ENCODE measurements around the gene ERC1. TPM values are rescaled to one million over a fixed set of nuclear protein-coding genes. Genes with fewer than 3 reads are reported as not detected.
A peak's percentile ranks its signal among the peaks of the same experiment; 100 is the strongest.

Gene ERC1
- total and polyA plus RNA-seq, 3 experiments from 2014 or later: 11.0 to 24.2 (median 22.6) TPM

GRCh38 chr12:1501001-1501400, 510.0 kb downstream of the ERC1 start:
- no peak for DNase-seq
- no peak overlapping the region for H3K27ac Mint-ChIP-seq
- ChIA-PET POLR2A (no interaction called here), CTCF (interaction anchor here (1.4 kb wide), 1 partner anchor 383 kb away, joined by 3 read pairs; no protein-coding TSS in a partner anchor)
- no peak overlapping the region for H3K27ac ChIP-seq (ENCODE audit: low read depth, low read length)
- H3K9me3 ChIP-seq (ENCODE audit: low read length): no peaks in the 10 kb centered on the region
- no peaks in the 10 kb centered on the region for H3K27me3 ChIP-seq (ENCODE audit: insufficient read depth, low read length, poor library complexity, severe bottlenecking)
- peaks cover 0 to 3% (median 0%) of the 10 kb centered on the region in 3 donors for H3K36me3 Mint-ChIP-seq
- no peaks in the 10 kb centered on the region for H3K9me3 Mint-ChIP-seq
- peaks cover 4% of the 10 kb centered on the region for H3K4me1 ChIP-seq (ENCODE audit: insufficient read depth, low read length)
- no peak overlapping the region for H3K4me3 Mint-ChIP-seq
- no peak overlapping the region for H3K4me3 ChIP-seq (ENCODE audit: low read length)
- peaks cover 18 to 38% of the 10 kb centered on the region in 2 donors for H3K27me3 Mint-ChIP-seq
- peaks cover 9 to 12% (median 10%) of the 10 kb centered on the region in 3 donors for H3K4me1 Mint-ChIP-seq
- no peaks in the 10 kb centered on the region for H3K36me3 ChIP-seq (ENCODE audit: insufficient read depth, low read length)

DNA sequence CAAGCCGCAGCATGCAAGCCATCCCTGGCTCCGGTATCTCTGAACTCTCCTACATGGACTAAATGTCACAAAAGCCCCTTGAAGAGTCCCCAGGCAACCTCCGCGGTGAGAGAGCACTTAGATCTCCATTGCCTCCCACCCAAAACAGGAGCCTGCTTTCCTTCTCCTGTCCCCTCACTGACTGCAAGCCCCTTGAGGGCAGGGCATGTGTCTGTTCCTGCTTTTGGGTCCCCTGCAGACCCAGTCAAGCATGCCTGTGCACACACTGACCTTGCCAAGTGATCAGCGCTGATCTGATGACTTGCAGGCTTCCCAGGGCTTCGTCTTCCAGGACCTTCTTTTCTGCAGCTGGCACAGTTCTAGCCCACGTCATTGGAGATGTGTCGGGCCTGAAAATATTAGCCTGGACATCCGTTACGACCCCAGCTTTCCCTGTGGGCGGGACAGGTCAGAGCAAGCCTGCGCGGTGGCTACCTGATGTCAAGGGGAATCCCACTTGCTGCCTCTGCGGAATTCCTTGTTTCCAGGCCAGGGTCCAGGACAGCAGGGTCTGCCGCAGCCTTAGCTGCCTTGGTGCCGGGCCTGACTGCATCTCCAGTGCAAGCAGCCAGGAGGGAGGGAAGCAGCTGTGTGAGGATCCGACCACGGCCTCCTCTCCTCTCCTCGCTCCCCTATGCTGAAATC, 510.8 kb downstream of the ERC1 start:
- Histone ChIP-seq H3K9me3 (ENCODE audit: low read length) (no peaks in the 10 kb centered on the region), H3K36me3 (ENCODE audit: insufficient read depth, low read length) (no peaks in the 10 kb centered on the region), H3K27me3 (ENCODE audit: insufficient read depth, low read length, poor library complexity, severe bottlenecking) (no peaks in the 10 kb centered on the region), H3K4me1 (ENCODE audit: insufficient read depth, low read length) (peaks cover 4% of the 10 kb centered on the region), H3K27ac (ENCODE audit: low read depth, low read length) (no peak overlapping the region), H3K4me3 (ENCODE audit: low read length) (no peak overlapping the region)
- POLR2A ChIA-PET: no interaction called here
- peaks cover 0 to 3% (median 0%) of the 10 kb centered on the region in 3 donors for H3K36me3 Mint-ChIP-seq
- H3K9me3 Mint-ChIP-seq: no peaks in the 10 kb centered on the region
- H3K4me3 Mint-ChIP-seq: no peak overlapping the region
- peaks cover 18 to 45% of the 10 kb centered on the region in 2 donors for H3K27me3 Mint-ChIP-seq
- CTCF ChIA-PET: interaction anchor here (1.4 kb wide), 1 partner anchor 384 kb away, joined by 3 read pairs; no protein-coding TSS in a partner anchor
- H3K27ac Mint-ChIP-seq: no peak overlapping the region
- peaks cover 9 to 12% (median 10%) of the 10 kb centered on the region in 3 donors for H3K4me1 Mint-ChIP-seq
- no peak for DNase-seq

DNA sequence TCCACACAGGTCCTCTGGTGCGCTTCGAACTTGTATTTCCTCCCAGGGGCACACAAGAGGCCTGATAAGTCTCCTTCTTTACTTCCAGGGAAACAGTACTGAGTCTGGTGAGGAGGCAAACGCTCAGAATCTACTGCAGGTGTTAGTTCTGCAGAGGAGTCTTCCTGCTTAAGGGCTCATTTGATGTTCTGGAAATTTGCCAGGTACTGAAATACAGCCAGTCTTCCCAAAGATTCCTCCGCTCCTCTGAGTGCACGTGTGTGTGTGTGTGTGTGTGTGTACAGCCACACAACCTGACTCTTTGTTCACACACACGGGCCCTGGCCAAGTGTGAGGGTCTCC, 511.3 kb downstream of the ERC1 start:
- peaks cover 0 to 3% (median 0%) of the 10 kb centered on the region in 3 donors for H3K36me3 Mint-ChIP-seq
- peaks cover 4% of the 10 kb centered on the region for H3K4me1 ChIP-seq (ENCODE audit: insufficient read depth, low read length)
- H3K27ac ChIP-seq (ENCODE audit: low read depth, low read length): no peak overlapping the region
- no peaks in the 10 kb centered on the region for H3K9me3 ChIP-seq (ENCODE audit: low read length)
- H3K36me3 ChIP-seq (ENCODE audit: insufficient read depth, low read length): no peaks in the 10 kb centered on the region
- no peak overlapping the region for H3K27ac Mint-ChIP-seq
- H3K4me3 Mint-ChIP-seq: no peak overlapping the region
- POLR2A ChIA-PET: no interaction called here
- no peak overlapping the region for H3K4me3 ChIP-seq (ENCODE audit: low read length)
- CTCF ChIA-PET: no interaction called here
- peaks cover 9 to 12% (median 10%) of the 10 kb centered on the region in 3 donors for H3K4me1 Mint-ChIP-seq
- no peaks in the 10 kb centered on the region for H3K9me3 Mint-ChIP-seq
- DNase-seq: no peak
- H3K27me3 ChIP-seq (ENCODE audit: insufficient read depth, low read length, poor library complexity, severe bottlenecking): no peaks in the 10 kb centered on the region
- H3K27me3 Mint-ChIP-seq: peaks cover 18 to 45% of the 10 kb centered on the region in 2 donors

DNA sequence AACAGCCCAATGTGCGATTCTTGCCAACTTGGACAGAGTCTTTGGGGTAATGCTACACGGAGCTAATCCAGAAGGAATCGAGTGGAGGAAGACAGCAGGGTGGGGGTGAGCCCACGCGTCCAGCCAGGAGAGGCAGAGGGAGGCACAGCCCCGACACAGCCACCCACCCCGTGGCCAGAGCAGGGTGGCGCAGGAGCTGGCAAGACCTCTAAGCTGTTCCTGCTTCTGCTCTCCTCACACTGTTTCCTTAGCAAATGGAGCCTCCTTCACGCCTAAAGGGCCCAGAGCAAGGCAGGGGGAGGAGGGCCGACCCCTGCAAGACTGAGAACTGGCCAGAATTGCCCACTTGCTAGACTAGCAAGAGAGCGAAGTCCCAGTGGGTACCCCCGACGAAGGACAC, 511.8 kb downstream of the ERC1 start:
- no peak overlapping the region for H3K4me3 ChIP-seq (ENCODE audit: low read length)
- Mint-ChIP-seq H3K36me3 (peaks cover 0 to 3% (median 0%) of the 10 kb centered on the region in 3 donors), H3K27ac (no peak overlapping the region), H3K4me3 (no peak overlapping the region), H3K27me3 (peaks cover 19 to 45% of the 10 kb centered on the region in 2 donors), H3K9me3 (no peaks in the 10 kb centered on the region), H3K4me1 (peaks cover 9 to 12% (median 10%) of the 10 kb centered on the region in 3 donors)
- no peak overlapping the region for H3K27ac ChIP-seq (ENCODE audit: low read depth, low read length)
- no peaks in the 10 kb centered on the region for H3K27me3 ChIP-seq (ENCODE audit: insufficient read depth, low read length, poor library complexity, severe bottlenecking)
- no peaks in the 10 kb centered on the region for H3K9me3 ChIP-seq (ENCODE audit: low read length)
- no peaks in the 10 kb centered on the region for H3K36me3 ChIP-seq (ENCODE audit: insufficient read depth, low read length)
- DNase-seq: no peak
- ChIA-PET CTCF (no interaction called here), POLR2A (no interaction called here)
- peaks cover 4% of the 10 kb centered on the region for H3K4me1 ChIP-seq (ENCODE audit: insufficient read depth, low read length)

DNA sequence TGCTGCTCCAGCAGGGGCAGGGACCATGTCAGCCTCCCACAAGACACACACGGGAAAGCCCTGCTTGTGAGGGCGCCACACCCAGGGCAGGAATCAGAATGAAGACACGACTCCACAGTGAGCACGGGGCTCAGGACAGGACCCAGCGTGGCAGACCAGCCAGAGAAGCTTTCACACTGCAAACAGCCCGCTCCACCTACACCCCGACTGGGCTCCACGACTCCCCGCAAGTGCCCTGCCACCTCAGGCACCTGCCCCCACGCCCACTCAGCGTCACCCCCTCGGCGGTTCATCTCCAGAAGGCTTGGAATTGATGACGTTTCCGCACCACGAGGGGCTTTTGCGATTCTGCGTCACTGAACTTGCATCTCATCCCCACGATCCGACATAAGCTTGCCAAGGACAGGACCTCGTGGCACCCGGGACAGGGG, 512.3 kb downstream of the ERC1 start:
- H3K4me1 Mint-ChIP-seq: peaks cover 9 to 12% (median 10%) of the 10 kb centered on the region in 3 donors
- H3K36me3 ChIP-seq (ENCODE audit: insufficient read depth, low read length): no peaks in the 10 kb centered on the region
- H3K4me3 ChIP-seq (ENCODE audit: low read length): no peak overlapping the region
- H3K4me3 Mint-ChIP-seq: no peak overlapping the region
- no peaks in the 10 kb centered on the region for H3K9me3 ChIP-seq (ENCODE audit: low read length)
- H3K9me3 Mint-ChIP-seq: no peaks in the 10 kb centered on the region
- peaks cover 4% of the 10 kb centered on the region for H3K4me1 ChIP-seq (ENCODE audit: insufficient read depth, low read length)
- peaks cover 0 to 3% (median 0%) of the 10 kb centered on the region in 3 donors for H3K36me3 Mint-ChIP-seq
- no peak for DNase-seq
- H3K27me3 ChIP-seq (ENCODE audit: insufficient read depth, low read length, poor library complexity, severe bottlenecking): no peaks in the 10 kb centered on the region
- H3K27me3 Mint-ChIP-seq: peaks cover 19 to 45% of the 10 kb centered on the region in 2 donors
- ChIA-PET CTCF (no interaction called here), POLR2A (no interaction called here)
- no peak overlapping the region for H3K27ac ChIP-seq (ENCODE audit: low read depth, low read length)
- H3K27ac Mint-ChIP-seq: no peak overlapping the region

- Mint-ChIP-seq H3K4me3 (peak overlapping the region in 6 of 7 donors; percentile 26 to 68 (median 47)), H3K9me3 (no peaks in the 10 kb centered on the region), H3K4me1 (peaks cover 9 to 12% (median 10%) of the 10 kb centered on the region in 3 donors), H3K27ac (peak overlapping the region in 1 of 8 donors; percentile 96), H3K27me3 (peaks cover 21 to 46% of the 10 kb centered on the region in 2 donors), H3K36me3 (peaks cover 0 to 3% (median 0%) of the 10 kb centered on the region in 3 donors)
- Histone ChIP-seq H3K36me3 (ENCODE audit: insufficient read depth, low read length) (no peaks in the 10 kb centered on the region), H3K27me3 (ENCODE audit: insufficient read depth, low read length, poor library complexity, severe bottlenecking) (no peaks in the 10 kb centered on the region), H3K27ac (ENCODE audit: low read depth, low read length) (no peak overlapping the region), H3K4me1 (ENCODE audit: insufficient read depth, low read length) (peaks cover 4% of the 10 kb centered on the region), H3K4me3 (ENCODE audit: low read length) (no peak overlapping the region), H3K9me3 (ENCODE audit: low read length) (no peaks in the 10 kb centered on the region)
- POLR2A ChIA-PET: no interaction called here
- CTCF ChIA-PET: no interaction called here
- DNase-seq: no peak
Measured at GRCh38 chr12:1504304-1504894, 513.4 kb downstream of the ERC1 start.

DNA sequence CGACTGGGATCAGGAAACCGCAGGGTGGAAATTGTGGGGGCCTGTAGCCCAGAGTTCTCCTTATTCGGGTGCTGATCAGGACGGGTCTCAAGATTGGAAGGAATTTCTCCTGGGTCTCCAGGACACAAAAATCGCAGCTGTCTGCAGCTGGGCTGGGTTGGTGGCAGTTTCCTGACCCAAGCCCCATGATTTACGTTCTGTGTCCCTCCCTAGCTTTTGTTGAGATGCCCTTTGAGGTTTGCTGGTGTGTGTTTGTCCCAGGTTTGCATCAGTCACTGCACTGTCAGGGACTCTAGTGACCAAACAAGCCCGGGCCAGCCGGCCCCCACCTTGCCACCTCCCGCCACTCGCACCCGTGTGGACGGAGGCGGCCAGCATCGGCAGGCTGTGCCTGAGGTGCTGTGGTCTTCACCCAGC, 513.9 kb downstream of the ERC1 start:
- H3K4me3 Mint-ChIP-seq: peak overlapping the region in 4 of 7 donors; percentile 45 to 68 (median 53)
- no peaks in the 10 kb centered on the region for H3K36me3 ChIP-seq (ENCODE audit: insufficient read depth, low read length)
- no peaks in the 10 kb centered on the region for H3K9me3 ChIP-seq (ENCODE audit: low read length)
- H3K4me3 ChIP-seq (ENCODE audit: low read length): no peak overlapping the region
- H3K9me3 Mint-ChIP-seq: no peaks in the 10 kb centered on the region
- H3K27me3 ChIP-seq (ENCODE audit: insufficient read depth, low read length, poor library complexity, severe bottlenecking): no peaks in the 10 kb centered on the region
- peaks cover 4% of the 10 kb centered on the region for H3K4me1 ChIP-seq (ENCODE audit: insufficient read depth, low read length)
- no peak overlapping the region for H3K27ac Mint-ChIP-seq
- DNase-seq: no peak
- CTCF ChIA-PET: no interaction called here
- peaks cover 0 to 3% (median 0%) of the 10 kb centered on the region in 3 donors for H3K36me3 Mint-ChIP-seq
- peaks cover 23 to 49% of the 10 kb centered on the region in 2 donors for H3K27me3 Mint-ChIP-seq
- POLR2A ChIA-PET: no interaction called here
- H3K27ac ChIP-seq (ENCODE audit: low read depth, low read length): no peak overlapping the region
- H3K4me1 Mint-ChIP-seq: peaks cover 9 to 12% (median 10%) of the 10 kb centered on the region in 3 donors

DNA sequence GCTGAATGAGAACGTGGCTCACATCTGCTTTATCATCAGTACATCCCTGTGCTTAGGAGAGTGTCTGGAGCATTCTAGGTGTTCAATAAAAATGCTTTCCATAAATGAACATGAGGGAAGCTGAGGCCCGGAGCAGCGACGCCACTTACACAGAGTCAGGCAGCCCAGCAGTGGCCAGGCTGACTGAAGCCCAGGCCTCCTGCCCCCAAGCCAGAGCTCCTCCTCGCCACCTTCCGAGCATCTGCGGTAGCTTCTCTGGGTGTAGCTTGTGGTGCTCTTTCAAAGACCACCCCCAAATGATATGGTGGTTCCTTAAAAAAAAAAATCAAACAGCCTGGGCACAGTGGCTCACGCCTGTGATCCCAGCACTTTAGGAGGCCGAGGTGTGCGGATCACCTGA, 514.6 kb downstream of the ERC1 start:
- Histone ChIP-seq H3K4me3 (ENCODE audit: low read length) (no peak overlapping the region), H3K36me3 (ENCODE audit: insufficient read depth, low read length) (no peaks in the 10 kb centered on the region), H3K9me3 (ENCODE audit: low read length) (no peaks in the 10 kb centered on the region), H3K4me1 (ENCODE audit: insufficient read depth, low read length) (peaks cover 4% of the 10 kb centered on the region), H3K27ac (ENCODE audit: low read depth, low read length) (no peak overlapping the region), H3K27me3 (ENCODE audit: insufficient read depth, low read length, poor library complexity, severe bottlenecking) (no peaks in the 10 kb centered on the region)
- no peaks in the 10 kb centered on the region for H3K9me3 Mint-ChIP-seq
- H3K27me3 Mint-ChIP-seq: peaks cover 19 to 55% of the 10 kb centered on the region in 2 donors
- no peak overlapping the region for H3K27ac Mint-ChIP-seq
- H3K4me3 Mint-ChIP-seq: no peak overlapping the region
- ChIA-PET CTCF (no interaction called here), POLR2A (no interaction called here)
- no peak for DNase-seq
- H3K4me1 Mint-ChIP-seq: peaks cover 9 to 12% (median 10%) of the 10 kb centered on the region in 3 donors
- H3K36me3 Mint-ChIP-seq: peaks cover 0 to 3% (median 0%) of the 10 kb centered on the region in 3 donors

Data from CD8-positive, alpha-beta memory T cell (primary cell).